Measurements from ENCODE around the gene RAB10.

- TF ChIP-seq ZNF311 (CRISPR knock-in tag; IDR thresholded peaks at IDR 0.05) (no peak), RAD21 (CRISPR knock-in tag; conservative IDR thresholded peaks at IDR 0.05 in 1 of 2, IDR thresholded peaks at IDR 0.05 in 1 of 2) (no peak), ZBTB7A (IDR thresholded peaks at IDR 0.05; ENCODE audit: borderline replicate concordance, control insufficient read depth, low read depth, low read length) (no peak), STAT6 (CRISPR knock-in tag; IDR thresholded peaks at IDR 0.05) (no peak), L3MBTL2 (IDR thresholded peaks at IDR 0.05) (no peak), SRF (CRISPR knock-in tag; IDR thresholded peaks at IDR 0.05) (no peak), NONO (IDR thresholded peaks at IDR 0.05; ENCODE audit: low read depth in 2 of 2, low read length in 1 of 2) (no peak), MECOM (CRISPR knock-in tag; IDR thresholded peaks at IDR 0.05) (no peak), USF1 (CRISPR knock-in tag; IDR thresholded peaks at IDR 0.05) (no peak), CTCF (IDR thresholded peaks at IDR 0.05 in 2 of 3, conservative IDR thresholded peaks at IDR 0.05 in 1 of 3; ENCODE audit: insufficient read depth in 2 of 3, low read depth in 1 of 3, low read length in 3 of 3) (no peak)
These were observed 33.5 kb downstream of the RAB10 start for GRCh38 chr2:26067186-26067974.
